HEK293T (cell line): Measurements from ENCODE around the gene RSPO4.

ENCODE experiments used
- FOXA1 ChIP-seq: fragments of 450-650 bp; IDR thresholded peaks from 2 replicates; pipeline ENCODE4 v1.6.1; 2016; ENCODE audit warnings: mild to moderate bottlenecking
- FOXM1 ChIP-seq: fragments of 450-650 bp; IDR thresholded peaks from 2 replicates; pipeline ENCODE4 v1.6.1; 2017; ENCODE audit warnings: mild to moderate bottlenecking, borderline replicate concordance
- HDGF ChIP-seq: fragments of 450-650 bp; IDR thresholded peaks from 2 replicates; pipeline ENCODE4 v1.6.1; 2017; ENCODE audit warnings: antibody characterized with exemption, borderline replicate concordance
- NFRKB ChIP-seq: fragments of 450-650 bp; IDR thresholded peaks from 2 replicates; pipeline ENCODE4 v1.6.1; 2016; ENCODE audit warnings: mild to moderate bottlenecking, moderate library complexity
- SP1 ChIP-seq: fragments of 450-650 bp; IDR thresholded peaks from 2 replicates; pipeline ENCODE4 v1.6.1; 2017
- SUZ12 ChIP-seq: fragments of 450-650 bp; IDR thresholded peaks from 2 replicates; pipeline ENCODE4 v1.6.1; 2016; ENCODE audit warnings: mild to moderate bottlenecking
- TARDBP ChIP-seq: fragments of 450-650 bp; IDR thresholded peaks from 2 replicates; pipeline ENCODE4 v1.6.1; 2016

DNA sequence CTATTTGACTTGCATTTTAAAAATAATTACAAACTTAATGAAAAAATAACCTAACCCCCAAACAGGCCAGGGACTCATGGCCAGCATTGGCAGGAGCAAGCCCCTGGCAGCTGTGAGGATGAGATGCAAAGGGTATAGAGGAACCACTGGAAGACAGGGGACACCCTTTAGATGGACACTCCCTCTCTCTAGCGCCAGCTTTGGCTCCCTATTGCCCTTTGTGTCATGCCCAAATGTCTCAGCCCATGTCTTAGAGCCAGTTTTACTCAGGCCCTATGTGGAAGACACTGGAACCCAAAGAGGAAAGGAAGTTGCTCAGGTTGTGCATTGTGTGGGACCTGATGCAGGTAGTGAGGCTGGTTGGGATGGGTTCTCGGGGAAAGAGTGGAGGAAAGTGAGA is 34.9 kb upstream of the RSPO4 start:
- TF ChIP-seq FOXA1 (no peak), HDGF (no peak), SP1 (no peak), FOXM1 (no peak), NFRKB (no peak), SUZ12 (no peak), TARDBP (no peak)
